GM12873 (cell line): ENCODE measurements around the gene PIRT.

ENCODE experiments used
- TF ChIP-seq, protein P1 (sequence below): IDR thresholded peaks from 2 replicates; pipeline ENCODE4 v1.5.1; 2012; ENCODE audit warnings: low read depth, mild to moderate bottlenecking, moderate library complexity, low read length, control low read depth; ENCODE audit not compliant: insufficient read depth; ENCODE audit errors: missing control alignments

PIRT gene

GRCh38 chr17:10837921-10838320, at the start of gene PIRT:
TSS of gene PIRT (minus strand) at chr17:10838087. CDS start at chr17:10825645, 12,442 bp downstream.
- TF ChIP-seq, protein P1, sequence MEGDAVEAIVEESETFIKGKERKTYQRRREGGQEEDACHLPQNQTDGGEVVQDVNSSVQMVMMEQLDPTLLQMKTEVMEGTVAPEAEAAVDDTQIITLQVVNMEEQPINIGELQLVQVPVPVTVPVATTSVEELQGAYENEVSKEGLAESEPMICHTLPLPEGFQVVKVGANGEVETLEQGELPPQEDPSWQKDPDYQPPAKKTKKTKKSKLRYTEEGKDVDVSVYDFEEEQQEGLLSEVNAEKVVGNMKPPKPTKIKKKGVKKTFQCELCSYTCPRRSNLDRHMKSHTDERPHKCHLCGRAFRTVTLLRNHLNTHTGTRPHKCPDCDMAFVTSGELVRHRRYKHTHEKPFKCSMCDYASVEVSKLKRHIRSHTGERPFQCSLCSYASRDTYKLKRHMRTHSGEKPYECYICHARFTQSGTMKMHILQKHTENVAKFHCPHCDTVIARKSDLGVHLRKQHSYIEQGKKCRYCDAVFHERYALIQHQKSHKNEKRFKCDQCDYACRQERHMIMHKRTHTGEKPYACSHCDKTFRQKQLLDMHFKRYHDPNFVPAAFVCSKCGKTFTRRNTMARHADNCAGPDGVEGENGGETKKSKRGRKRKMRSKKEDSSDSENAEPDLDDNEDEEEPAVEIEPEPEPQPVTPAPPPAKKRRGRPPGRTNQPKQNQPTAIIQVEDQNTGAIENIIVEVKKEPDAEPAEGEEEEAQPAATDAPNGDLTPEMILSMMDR, result no peak

DNA sequence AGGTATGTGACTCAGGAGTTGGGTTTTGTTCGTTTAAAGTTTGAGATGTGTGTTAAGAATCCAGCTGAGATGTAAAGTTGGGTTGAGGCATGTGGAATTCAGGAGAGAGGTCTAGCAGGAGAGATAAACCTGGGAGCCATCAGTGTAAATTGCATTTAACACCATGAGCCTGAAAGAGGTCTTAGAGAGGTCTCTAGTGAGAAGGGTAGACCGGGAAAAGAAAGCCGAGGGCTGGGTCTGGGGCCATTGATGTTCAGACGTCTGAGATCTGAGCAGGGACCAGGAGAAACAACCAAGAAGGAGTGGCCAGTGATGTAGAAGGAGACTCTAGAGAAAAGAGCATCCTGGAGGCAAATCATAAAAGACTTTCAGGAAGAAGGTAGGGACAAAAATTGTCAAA, 44.1 kb upstream of the PIRT start:
- TF ChIP-seq, protein P1, result no peak

GRCh38 chr17:10879190-10879836, 41.4 kb upstream of the PIRT start:
- TF ChIP-seq, protein P1, result peak; percentile 35

- TF ChIP-seq, protein P1, result peak; percentile 72
Observed at GRCh38 chr17:10875984-10876555, 38.2 kb upstream of the PIRT start.

DNA sequence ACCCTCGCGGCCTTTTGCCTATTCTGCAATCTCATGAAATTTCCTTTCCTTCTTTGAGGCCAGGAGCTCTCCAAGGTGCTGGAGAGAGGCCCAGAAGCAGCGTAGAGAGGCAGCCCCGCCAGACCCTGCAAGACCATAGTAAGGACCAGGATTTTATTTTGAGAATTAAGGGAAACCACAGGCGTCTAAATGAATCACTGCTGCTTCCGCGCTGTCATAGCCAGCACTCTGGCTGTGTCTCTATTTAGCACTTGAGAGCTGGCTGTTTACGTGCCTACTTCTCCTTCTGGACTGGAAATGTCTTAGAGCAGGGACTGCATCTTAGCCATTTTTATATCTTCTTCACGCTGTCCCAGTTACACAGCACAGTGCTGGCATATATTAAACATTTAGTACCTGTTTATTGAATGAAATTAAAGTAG, 37.6 kb upstream of the PIRT start:
- TF ChIP-seq, protein P1, result no peak

- TF ChIP-seq, protein P1, result no peak
Observed at GRCh38 chr17:10871914-10872313, 34.0 kb upstream of the PIRT start.

- TF ChIP-seq, protein P1, result no peak
Observed at GRCh38 chr17:10870336-10871050, 32.6 kb upstream of the PIRT start.
